ENCODE measurements around the gene PPP2R1B. TPM values are rescaled to one million over a fixed set of nuclear protein-coding genes. Genes with fewer than 3 reads are reported as not detected.

The PPP2R1B gene
- total and polyA plus RNA-seq, 2 donors (not counting 3 experiments of a cell fraction or from before 2014, with no cell fraction given): 18.0 to 50.8 TPM

DNA sequence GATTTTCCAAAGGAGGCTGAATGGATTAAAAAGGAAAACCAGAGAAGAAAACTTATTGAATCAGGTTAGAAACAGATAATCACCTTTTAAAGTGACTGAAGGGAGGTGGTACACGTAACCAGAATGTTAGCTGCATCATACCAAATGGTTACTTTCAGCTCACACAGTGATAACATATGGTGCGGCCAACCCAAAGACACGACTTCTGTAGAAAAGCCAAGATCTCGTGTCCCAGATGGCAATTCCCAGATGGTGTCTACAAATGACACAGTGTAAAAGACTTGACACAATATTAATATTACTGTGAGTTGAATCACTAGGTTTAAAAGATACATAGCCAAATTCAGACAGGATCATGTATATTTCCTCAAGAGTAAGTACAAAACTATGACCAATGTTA is 5.2 kb downstream of the PPP2R1B start:
- dilution Hi-C loops (cut with MboI; ENCODE audit: extremely low pct_ligation_motif_present, low sequenced_read_pairs): no loop called here
- peaks cover 9% of the 10 kb centered on the region for H3K4me1 ChIP-seq (ENCODE audit: control insufficient read depth, extremely low read depth, insufficient read depth, low read length)

More for the DNA sequence above, 5.2 kb downstream of the PPP2R1B start:
- H4K20me1 ChIP-seq (replicated peaks; ENCODE audit: control insufficient read depth, extremely low read depth, insufficient read depth, low read length): peaks cover 2% of the 10 kb centered on the region
- H3K4me3 ChIP-seq (replicated peaks in 1 of 3; ENCODE audit: insufficient read depth in 1 of 3, low read depth in 1 of 3, low read length in 3 of 3): no peak overlapping the region
- H3K9ac ChIP-seq (replicated peaks; ENCODE audit: extremely low read depth, insufficient read depth, low read length): no peak overlapping the region
- H2AFZ ChIP-seq (ENCODE audit: low read depth, low read length): no peak overlapping the region
- no peaks in the 10 kb centered on the region for H3K27me3 ChIP-seq (ENCODE audit: control insufficient read depth in 2 of 2, insufficient read depth in 2 of 2, low read length in 2 of 2)
- FAIRE-seq (no peak), DNase-seq (ENCODE audit: low read depth, low spot score) (no peak)
- H3K9me1 ChIP-seq (replicated peaks; ENCODE audit: control insufficient read depth, extremely low read depth, insufficient read depth, low read length): no peaks in the 10 kb centered on the region
- peaks cover 12% of the 10 kb centered on the region for H3K79me2 ChIP-seq (ENCODE audit: control insufficient read depth, insufficient read depth, low read length)
- no peaks in the 10 kb centered on the region for H3K9me3 ChIP-seq (replicated peaks; ENCODE audit: control insufficient read depth, insufficient read depth, low read length)
- peaks cover 6 to 21% of the 10 kb centered on the region in 2 experiments for H3K36me3 ChIP-seq (ENCODE audit: control insufficient read depth in 2 of 2, extremely low read depth in 1 of 2, insufficient read depth in 2 of 2, low read length in 2 of 2)
- TF ChIP-seq FOS (IDR thresholded peaks at IDR 0.05; ENCODE audit: borderline replicate concordance, insufficient read depth, low read length): no peak
- no peak for TF ChIP-seq MYC (IDR thresholded peaks at IDR 0.05; ENCODE audit: low read depth, low read length)
- no peak for TF ChIP-seq POLR2A (IDR thresholded peaks at IDR 0.05; ENCODE audit: low read depth, low read length)
- no peak for TF ChIP-seq JUN (IDR thresholded peaks at IDR 0.05; ENCODE audit: borderline replicate concordance, insufficient read depth, insufficient read length, low read depth)
- TF ChIP-seq GATA2 (IDR thresholded peaks at IDR 0.05; ENCODE audit: insufficient read depth, insufficient read length, low read depth, low read length): no peak
- no peak for TF ChIP-seq MAX (IDR thresholded peaks at IDR 0.05; ENCODE audit: insufficient read depth, insufficient read length)
- TF ChIP-seq EZH2 (IDR thresholded peaks at IDR 0.05; ENCODE audit: borderline replicate concordance, low read depth, low read length, severe bottlenecking): no peak
- no peak for TF ChIP-seq CTCF (IDR thresholded peaks at IDR 0.05; ENCODE audit: extremely low read depth in 1 of 2, insufficient read depth in 1 of 2, low read depth in 1 of 2, low read length in 2 of 2)
- no peak for TF ChIP-seq POLR2AphosphoS5 (IDR thresholded peaks at IDR 0.05; ENCODE audit: insufficient read depth, low read depth, low read length)
- BruUV-seq (replicated peaks): no TSS peak
- ChIA-PET CTCF (interaction anchor here (1.5 to 1.8 kb wide), 2 partner anchors 157 to 158 kb away, joined by 3 to 7 read pairs; partner anchors contain the start of gene SIK2), POLR2A (no interaction called here)
- no peak overlapping the region for H3K4me2 ChIP-seq (ENCODE audit: insufficient read depth, low read length)
- intact Hi-C loops (cut with micrococcal nuclease): no loop called here
- H3K27ac ChIP-seq (ENCODE audit: insufficient read depth, low read depth, low read length): no peak overlapping the region
